Smooth muscle cell (in vitro differentiated cells): Measurements from ENCODE around the gene ARPP21. TPM values are rescaled to one million over a fixed set of nuclear protein-coding genes. Genes with fewer than 3 reads are reported as not detected.

Experiments used
- DNase-seq: peaks from one replicate; lab custom pipeline; 2025; ENCODE audit not compliant: unreplicated experiment; lab: John Stamatoyannopoulos, UW
- H2AFZ ChIP-seq: fragments of 200-600 bp; sonication (generic); 2 replicates; pipeline ENCODE4 v1.6.0; 2016; ENCODE audit warnings: antibody characterized with exemption, low read depth, mild to moderate bottlenecking
- H3F3A ChIP-seq: fragments of 200-600 bp; sonication (generic); 2 replicates; pipeline ENCODE4 v1.6.0; 2017; ENCODE audit warnings: antibody characterized with exemption, low read depth
- H3K27ac ChIP-seq: fragments of 200-600 bp; sonication (generic); 2 replicates; pipeline ENCODE4 v1.5.1; 2016; ENCODE audit warnings: low read depth, mild to moderate bottlenecking
- H3K27me3 ChIP-seq: fragments of 200-600 bp; sonication (generic); 2 replicates; pipeline ENCODE4 v1.6.1; 2016; ENCODE audit warnings: low read depth, mild to moderate bottlenecking
- H3K36me3 ChIP-seq: fragments of 200-600 bp; sonication (generic); 2 replicates; pipeline ENCODE4 v1.5.1; 2016; ENCODE audit warnings: low read depth
- H3K4me1 ChIP-seq: fragments of 200-600 bp; sonication (generic); 2 replicates; pipeline ENCODE4 v1.5.1; 2016; ENCODE audit warnings: low read depth
- H3K4me2 ChIP-seq: fragments of 200-600 bp; sonication (generic); 2 replicates; pipeline ENCODE4 v1.6.0; 2016; ENCODE audit warnings: mild to moderate bottlenecking
- H3K4me3 ChIP-seq: fragments of 200-600 bp; sonication (generic); 2 replicates; pipeline ENCODE4 v1.5.1; 2016; ENCODE audit warnings: mild to moderate bottlenecking
- H3K79me2 ChIP-seq: fragments of 200-600 bp; sonication (generic); 2 replicates; pipeline ENCODE4 v1.6.0; 2016; ENCODE audit warnings: low read depth, mild to moderate bottlenecking
- H3K9ac ChIP-seq: fragments of 200-600 bp; sonication (generic); 2 replicates; pipeline ENCODE4 v1.6.0; 2016; ENCODE audit warnings: low read depth
- H3K9me3 ChIP-seq: fragments of 200-600 bp; sonication (generic); replicated peaks from 2 replicates; pipeline ENCODE4 v1.5.1; 2016; ENCODE audit warnings: low read depth
- H4K20me1 ChIP-seq: fragments of 200-600 bp; sonication (generic); 2 replicates; pipeline ENCODE4 v1.6.0; 2016; ENCODE audit warnings: low read depth
- WGBS: methylation state at CpG from one replicate; pipeline ENCODE4 v1.1.7; 2016; ENCODE audit warnings: low lambda C conversion rate; 5-methylcytosine and 5-hydroxymethylcytosine counted together
- polyA plus RNA-seq: library from polyadenylated mRNA; unstranded; fragments of >200 nt; fragmentation: Nextera tagmentation; extraction: Ambion mirVana; gene quantifications from 2 replicates; pipeline ENCODE4 v1.2.1, GENCODE V29; 2016
- total RNA-seq: library from RNA; depleted of rRNA; stranded (reverse); fragments of >200 nt; gene quantifications from 2 replicates; pipeline ENCODE4 v1.2.3, GENCODE V29; 2014
- TF ChIP-seq, protein P1 (sequence below): fragments of 200-600 bp; sonication (generic); IDR thresholded peaks from 2 replicates; pipeline ENCODE4 v1.5.1; 2017; ENCODE audit warnings: borderline replicate concordance, mild to moderate bottlenecking, antibody characterized with exemption; ENCODE audit not compliant: insufficient read depth, poor library complexity, severe bottlenecking

The ARPP21 gene
- total and polyA plus RNA-seq, 2 experiments from 2014 or later: not detected

- H3K4me2 ChIP-seq: no peak overlapping the region
- TF ChIP-seq, protein P1, sequence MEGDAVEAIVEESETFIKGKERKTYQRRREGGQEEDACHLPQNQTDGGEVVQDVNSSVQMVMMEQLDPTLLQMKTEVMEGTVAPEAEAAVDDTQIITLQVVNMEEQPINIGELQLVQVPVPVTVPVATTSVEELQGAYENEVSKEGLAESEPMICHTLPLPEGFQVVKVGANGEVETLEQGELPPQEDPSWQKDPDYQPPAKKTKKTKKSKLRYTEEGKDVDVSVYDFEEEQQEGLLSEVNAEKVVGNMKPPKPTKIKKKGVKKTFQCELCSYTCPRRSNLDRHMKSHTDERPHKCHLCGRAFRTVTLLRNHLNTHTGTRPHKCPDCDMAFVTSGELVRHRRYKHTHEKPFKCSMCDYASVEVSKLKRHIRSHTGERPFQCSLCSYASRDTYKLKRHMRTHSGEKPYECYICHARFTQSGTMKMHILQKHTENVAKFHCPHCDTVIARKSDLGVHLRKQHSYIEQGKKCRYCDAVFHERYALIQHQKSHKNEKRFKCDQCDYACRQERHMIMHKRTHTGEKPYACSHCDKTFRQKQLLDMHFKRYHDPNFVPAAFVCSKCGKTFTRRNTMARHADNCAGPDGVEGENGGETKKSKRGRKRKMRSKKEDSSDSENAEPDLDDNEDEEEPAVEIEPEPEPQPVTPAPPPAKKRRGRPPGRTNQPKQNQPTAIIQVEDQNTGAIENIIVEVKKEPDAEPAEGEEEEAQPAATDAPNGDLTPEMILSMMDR: no peak
- no peak overlapping the region for H3K4me3 ChIP-seq
- no peaks in the 10 kb centered on the region for H3K79me2 ChIP-seq
- 80% methylated on average over 4 of the region's 4 CpGs for WGBS
- H3K36me3 ChIP-seq: no peaks in the 10 kb centered on the region
- no peak overlapping the region for H2AFZ ChIP-seq
- H3K27me3 ChIP-seq: peaks cover 53% of the 10 kb centered on the region
- H3K27ac ChIP-seq: no peak overlapping the region
- H3K9ac ChIP-seq: no peak overlapping the region
- no peaks in the 10 kb centered on the region for H4K20me1 ChIP-seq
- DNase-seq: no peak
- no peaks in the 10 kb centered on the region for H3K9me3 ChIP-seq
- no peaks in the 10 kb centered on the region for H3F3A ChIP-seq
- H3K4me1 ChIP-seq: no peaks in the 10 kb centered on the region
Measured at GRCh38 chr3:35635926-35636683, 3.2 kb upstream of the ARPP21 start.

DNA sequence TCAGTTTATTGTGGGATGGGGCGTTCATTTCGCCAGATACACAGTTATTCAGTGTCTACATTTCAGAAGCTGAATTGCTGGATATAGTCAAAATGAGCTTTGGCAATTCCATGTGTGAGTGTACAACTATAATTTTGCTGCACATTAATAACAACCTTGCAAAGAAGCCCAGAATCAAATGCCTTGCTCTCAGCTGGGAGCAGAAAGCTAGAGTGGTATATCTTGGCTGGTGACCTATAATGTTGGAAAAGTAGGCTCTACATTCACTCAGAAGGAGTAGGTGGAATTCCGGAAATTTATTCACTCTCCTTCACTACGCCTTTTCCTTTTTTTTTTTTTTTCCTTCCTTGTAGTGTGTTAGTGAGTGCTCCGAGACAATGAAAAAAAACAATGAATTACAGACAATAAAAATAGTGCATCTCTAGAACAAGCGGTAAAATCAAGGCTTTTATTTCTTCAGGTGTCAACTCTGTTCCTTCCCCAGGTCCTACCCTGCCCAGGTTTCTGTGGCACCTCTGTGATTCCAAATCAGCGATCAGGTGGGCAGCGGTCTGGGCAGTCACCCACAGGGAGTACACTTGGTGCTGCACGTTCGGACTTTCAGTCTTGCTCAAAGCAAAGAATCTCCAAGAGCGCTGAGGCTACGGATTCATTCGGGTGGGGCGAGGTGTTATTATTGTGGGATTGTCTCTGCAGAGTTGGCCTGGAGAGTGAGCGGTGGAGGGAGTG, 910 bp upstream of the ARPP21 start:
- Histone ChIP-seq H2AFZ (no peak overlapping the region), H3K4me2 (no peak overlapping the region)
- 81% methylated on average over 15 of the region's 15 CpGs for WGBS

GRCh38 chr3:35638980-35639253, 408 bp upstream of the ARPP21 start:
- H3K9me3 ChIP-seq: no peaks in the 10 kb centered on the region
- WGBS: 16% methylated on average over 20 of the region's 21 CpGs
- H3K4me3 ChIP-seq: peak overlapping the region; percentile 49
- no peaks in the 10 kb centered on the region for H3F3A ChIP-seq
- DNase-seq: no peak
- H3K4me2 ChIP-seq: peak overlapping the region; percentile 84
- H3K79me2 ChIP-seq: no peaks in the 10 kb centered on the region
- H3K9ac ChIP-seq: no peak overlapping the region
- no peaks in the 10 kb centered on the region for H3K4me1 ChIP-seq
- TF ChIP-seq, protein P1: no peak
- no peaks in the 10 kb centered on the region for H4K20me1 ChIP-seq
- no peaks in the 10 kb centered on the region for H3K36me3 ChIP-seq
- no peak overlapping the region for H2AFZ ChIP-seq
- H3K27ac ChIP-seq: no peak overlapping the region
- H3K27me3 ChIP-seq: peaks cover 81% of the 10 kb centered on the region

More for the DNA sequence above, 910 bp upstream of the ARPP21 start:
- Histone ChIP-seq H3K27me3 (peaks cover 76% of the 10 kb centered on the region), H4K20me1 (no peaks in the 10 kb centered on the region), H3K4me3 (no peak overlapping the region), H3F3A (no peaks in the 10 kb centered on the region), H3K9me3 (no peaks in the 10 kb centered on the region), H3K27ac (no peak overlapping the region), H3K36me3 (no peaks in the 10 kb centered on the region), H3K4me1 (no peaks in the 10 kb centered on the region), H3K9ac (no peak overlapping the region), H3K79me2 (no peaks in the 10 kb centered on the region)
- TF ChIP-seq, protein P1: no peak
- DNase-seq: no peak
